Middle frontal gyrus (tissue), 1 donor: Measurements from ENCODE around the gene ZRANB1.
A peak's percentile ranks its signal among the peaks of the same experiment; 100 is the strongest.
"Not testable (repeated sequence)": the region's sequence is repeated elsewhere in the genome, so short reads cannot be mapped to it uniquely, and the experiment has no call there.

Source experiments
- DNase-seq: peaks from one replicate; pipeline ENCODE4 v3.0.0-alpha.2; 2015; ENCODE audit warnings: low spot score; ENCODE audit errors: extremely low spot score

The ZRANB1 gene

GRCh38 chr10:124941823-124942222 is at the start of gene ZRANB1:
TSS of gene ZRANB1 (plus strand) at chr10:124942123. CDS start at chr10:124942494, 371 bp downstream.
- no peak for DNase-seq

GRCh38 chr10:124892905-124893304 is 49.0 kb upstream of the ZRANB1 start:
- no peak for DNase-seq

DNA sequence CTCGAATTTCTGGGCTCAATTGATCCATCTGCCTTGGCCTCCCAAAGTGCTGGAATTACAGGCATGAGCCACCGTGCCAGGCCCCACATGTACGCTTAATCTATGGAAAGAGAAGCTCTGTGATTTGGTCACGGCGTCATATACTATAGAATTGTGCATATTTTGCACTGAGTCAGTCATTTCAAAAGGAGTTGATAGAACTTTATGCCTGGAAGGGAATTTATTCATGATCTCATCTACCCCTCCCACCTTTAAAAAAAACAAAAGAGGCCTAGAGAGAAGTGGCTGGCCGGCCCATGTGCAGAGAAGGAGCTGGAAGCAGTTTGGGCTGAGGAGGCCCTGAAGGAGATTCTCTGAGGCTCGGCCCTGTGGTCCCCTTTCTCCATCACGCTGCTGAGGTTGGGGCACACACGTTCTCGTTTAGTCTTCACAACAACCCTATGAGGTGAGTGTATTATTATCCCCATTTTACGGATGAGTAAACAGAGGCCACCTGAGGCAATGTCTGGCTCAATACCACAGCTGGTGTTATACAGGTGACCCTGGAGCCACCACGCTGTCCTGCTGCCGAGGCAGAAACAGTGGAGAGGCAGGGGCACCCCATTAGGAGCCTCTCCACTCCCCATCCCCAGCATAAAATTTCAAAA is 47.2 kb upstream of the ZRANB1 start:
- DNase-seq, result no peak

DNA sequence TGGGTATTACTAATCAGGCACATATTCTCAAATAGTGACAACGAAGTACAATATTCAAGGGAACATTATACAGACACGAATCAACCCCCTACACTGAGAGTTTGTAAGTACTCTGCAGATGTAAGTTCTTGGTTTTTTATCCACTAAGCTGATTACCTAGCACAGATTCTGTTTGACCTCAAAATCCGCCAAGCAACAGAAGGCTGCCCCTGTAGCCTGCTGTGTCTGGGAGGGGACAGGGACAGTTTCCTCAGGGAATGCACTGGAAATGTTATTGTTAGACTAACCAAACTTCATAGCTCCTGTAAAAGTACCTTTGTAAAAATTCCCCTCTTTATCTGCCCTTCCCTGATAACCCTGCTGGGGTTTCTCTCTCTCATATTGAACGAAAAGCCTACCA is 45.2 kb upstream of the ZRANB1 start:
- DNase-seq, result no peak

DNA sequence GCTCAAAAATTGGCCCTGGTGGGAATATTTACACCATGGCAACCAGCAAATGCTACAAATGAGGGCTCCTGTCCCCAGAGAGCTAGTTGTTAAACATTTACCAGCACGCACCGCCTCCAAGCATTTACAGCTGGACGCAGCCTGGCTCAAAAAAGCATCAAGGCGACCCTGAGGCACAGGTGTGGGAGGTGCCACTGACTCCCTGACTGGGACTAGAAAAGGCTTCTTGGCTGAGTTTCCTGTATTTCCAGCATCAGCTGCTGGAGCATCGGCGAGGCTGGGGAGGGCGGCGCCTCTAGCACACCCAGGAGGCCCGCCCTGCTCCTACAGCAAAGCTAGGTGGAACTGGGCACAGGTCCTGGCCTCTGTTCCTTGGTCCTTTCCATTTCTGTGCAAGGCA is 43.5 kb upstream of the ZRANB1 start:
- DNase-seq, result no peak

DNA sequence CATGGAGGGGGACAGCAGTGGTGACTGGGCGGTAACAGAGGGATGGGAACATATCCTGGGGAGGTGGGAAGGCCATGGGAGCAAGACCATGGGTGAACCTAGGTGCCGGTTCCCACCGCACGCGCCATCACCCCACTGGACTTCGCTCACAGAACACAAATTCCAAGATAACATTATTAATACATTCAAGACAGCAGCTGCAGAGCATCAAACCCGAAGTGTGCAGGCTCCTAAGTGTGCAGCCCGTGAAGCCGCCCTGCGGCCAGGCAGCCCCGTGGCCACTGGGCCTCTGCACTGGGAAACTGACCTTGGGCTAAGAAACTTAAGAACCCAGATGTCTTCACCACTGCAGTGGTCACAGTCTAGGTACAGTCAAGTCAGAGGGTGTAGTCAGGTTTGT is 42.8 kb upstream of the ZRANB1 start:
- no peak for DNase-seq

GRCh38 chr10:124902462-124902861 is 39.5 kb upstream of the ZRANB1 start:
- no peak for DNase-seq

DNA sequence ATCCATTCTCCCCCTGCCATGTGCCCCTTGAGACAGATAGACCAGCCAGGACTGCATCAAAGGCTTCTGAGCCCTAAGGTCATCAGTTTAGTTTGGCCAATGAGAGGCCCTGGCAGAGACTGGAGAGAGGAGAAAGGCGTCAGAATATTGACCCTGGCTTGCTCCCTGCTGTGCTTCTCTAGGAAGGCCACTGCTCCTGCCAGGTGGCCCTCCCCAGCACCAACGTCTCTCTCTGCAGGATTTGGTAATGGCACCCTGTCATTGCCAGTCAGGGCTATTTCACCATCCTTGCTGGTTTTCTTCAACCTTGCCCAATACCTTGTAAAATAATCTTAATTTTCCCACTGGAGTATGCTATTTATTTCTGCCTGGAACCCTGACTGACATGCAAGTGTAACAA is 38.8 kb upstream of the ZRANB1 start:
- DNase-seq, result no peak

- DNase-seq, result no peak
These were observed 37.1 kb upstream of the ZRANB1 start for GRCh38 chr10:124904796-124905195.

GRCh38 chr10:124906551-124907001 is 35.3 kb upstream of the ZRANB1 start:
- DNase-seq, result no peak

DNA sequence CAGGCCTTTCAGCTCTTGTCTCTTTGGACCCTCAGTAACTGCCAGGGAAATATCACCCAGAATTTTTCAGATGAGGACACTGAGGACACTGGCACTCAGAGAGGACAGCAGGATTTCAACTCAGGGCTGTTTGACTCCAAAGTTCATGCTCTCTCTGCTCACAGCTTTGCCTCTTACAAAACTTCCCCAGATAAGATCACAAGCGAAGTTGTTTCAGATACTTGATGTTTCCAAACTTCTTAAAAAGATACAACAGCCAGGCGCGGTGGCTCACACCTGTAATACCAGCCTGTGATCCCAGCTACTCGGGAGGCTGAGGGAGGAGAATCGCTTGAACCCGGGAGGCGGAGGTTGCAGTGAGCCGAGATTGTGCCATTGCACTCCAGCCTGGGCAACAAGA is 32.4 kb upstream of the ZRANB1 start:
- DNase-seq, result no peak

DNA sequence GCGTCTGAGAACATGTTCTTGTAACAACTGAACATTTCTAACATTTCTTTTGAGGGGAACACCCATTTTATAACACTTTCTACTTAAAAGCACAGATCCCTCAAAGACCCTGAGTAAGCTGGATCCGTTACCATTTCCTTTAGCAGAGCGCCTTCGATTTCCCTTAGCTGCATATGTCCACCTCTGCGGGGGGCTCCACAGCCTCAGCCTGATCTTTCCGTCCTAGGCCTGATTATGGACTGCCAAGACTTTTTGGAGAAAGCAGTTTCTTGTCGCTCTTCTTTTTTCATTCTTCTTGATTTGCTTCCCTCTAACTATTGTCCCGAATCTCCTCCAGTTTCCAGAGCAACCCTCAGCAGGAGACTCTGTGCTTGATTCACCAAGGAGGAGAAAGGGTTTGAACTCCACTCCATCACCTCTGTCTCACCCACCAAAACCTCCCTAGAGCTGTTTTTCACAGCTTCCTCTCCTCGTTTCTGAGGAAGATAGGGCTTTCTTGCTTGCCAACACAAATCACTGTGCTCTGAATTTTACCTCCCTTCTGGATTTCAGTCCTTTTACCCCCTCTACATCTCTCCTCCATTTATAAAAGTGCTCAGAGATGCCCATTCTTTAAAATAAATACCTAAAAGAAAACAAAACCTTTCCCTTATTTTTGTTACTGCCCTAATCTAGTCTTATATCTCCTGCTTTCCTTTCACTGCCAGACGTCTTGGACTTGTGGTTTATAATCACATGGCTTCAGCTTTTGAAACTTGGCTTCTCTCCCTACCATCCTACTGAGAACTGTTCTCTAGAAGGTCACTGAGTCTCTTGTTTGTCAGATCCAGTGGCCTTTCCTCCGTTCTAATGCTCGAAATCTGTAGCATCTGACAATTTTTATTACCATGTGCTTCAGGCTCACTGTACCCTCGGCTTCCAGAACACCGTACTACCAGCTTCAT is 30.5 kb upstream of the ZRANB1 start:
- no peak for DNase-seq

- DNase-seq, result no peak
These were observed 29.6 kb upstream of the ZRANB1 start for GRCh38 chr10:124912101-124912886.

DNA sequence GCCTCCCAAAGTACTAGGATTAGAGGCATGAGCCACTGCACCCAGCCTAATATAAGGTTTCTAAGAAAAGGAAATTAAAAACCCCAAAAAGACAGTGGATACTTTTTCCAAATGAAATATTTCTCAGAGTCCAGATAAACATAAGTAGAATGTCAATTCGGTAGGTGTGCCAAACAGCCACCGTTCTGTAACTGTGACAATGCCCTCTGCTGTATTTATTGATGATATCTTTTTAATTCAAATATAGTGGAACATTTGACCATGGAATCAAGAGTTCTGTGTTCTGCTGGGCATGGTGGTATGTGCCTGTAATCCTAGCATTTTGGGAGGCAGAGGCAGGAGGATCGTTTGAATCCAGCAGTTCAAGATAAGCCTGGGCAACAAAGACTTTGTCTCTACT is 28.8 kb upstream of the ZRANB1 start:
- DNase-seq, result no peak

DNA sequence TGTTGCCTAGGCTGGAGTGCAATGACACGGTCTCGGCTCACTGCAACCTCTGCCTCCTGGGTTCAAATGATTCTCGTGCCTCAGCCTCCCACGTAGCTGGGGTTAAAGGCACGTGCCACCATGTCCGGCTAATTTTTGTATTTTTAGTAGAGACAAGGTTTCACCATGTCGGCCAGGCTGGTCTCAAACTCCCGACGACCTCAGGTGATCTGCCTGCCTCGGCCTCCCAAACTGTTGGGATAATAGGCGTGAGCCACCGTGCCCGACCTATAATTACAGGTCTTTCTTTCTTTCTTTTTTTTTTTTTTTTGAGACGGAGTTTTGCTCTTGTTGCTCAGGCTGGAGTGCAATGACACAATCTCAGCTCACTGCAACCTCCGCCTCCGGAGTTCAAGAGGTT is 27.5 kb upstream of the ZRANB1 start:
- DNase-seq, result not testable (repeated sequence)

DNA sequence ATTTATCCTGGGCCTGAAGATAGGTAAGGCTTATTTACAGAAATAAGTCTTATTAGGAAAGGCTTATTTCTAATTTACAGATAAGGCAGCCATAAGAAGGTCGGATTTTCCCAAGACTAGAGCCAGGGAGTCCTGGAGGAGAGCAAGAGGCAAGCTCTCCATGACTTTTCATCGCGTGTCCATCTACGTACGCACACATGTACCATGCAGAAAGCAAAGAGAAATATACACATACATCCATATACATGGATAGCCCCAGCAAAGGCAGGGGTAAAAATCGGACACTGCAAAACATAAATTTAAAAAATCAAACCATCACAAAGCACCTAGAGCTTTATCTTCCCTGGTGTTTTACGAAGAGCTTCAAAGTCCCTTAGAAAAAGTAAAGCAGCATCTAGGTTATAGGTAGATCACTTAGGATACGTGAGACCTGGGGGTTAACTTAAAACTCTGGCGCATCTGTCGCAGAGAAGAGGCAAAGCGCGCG is 25.8 kb upstream of the ZRANB1 start:
- DNase-seq, result no peak

DNA sequence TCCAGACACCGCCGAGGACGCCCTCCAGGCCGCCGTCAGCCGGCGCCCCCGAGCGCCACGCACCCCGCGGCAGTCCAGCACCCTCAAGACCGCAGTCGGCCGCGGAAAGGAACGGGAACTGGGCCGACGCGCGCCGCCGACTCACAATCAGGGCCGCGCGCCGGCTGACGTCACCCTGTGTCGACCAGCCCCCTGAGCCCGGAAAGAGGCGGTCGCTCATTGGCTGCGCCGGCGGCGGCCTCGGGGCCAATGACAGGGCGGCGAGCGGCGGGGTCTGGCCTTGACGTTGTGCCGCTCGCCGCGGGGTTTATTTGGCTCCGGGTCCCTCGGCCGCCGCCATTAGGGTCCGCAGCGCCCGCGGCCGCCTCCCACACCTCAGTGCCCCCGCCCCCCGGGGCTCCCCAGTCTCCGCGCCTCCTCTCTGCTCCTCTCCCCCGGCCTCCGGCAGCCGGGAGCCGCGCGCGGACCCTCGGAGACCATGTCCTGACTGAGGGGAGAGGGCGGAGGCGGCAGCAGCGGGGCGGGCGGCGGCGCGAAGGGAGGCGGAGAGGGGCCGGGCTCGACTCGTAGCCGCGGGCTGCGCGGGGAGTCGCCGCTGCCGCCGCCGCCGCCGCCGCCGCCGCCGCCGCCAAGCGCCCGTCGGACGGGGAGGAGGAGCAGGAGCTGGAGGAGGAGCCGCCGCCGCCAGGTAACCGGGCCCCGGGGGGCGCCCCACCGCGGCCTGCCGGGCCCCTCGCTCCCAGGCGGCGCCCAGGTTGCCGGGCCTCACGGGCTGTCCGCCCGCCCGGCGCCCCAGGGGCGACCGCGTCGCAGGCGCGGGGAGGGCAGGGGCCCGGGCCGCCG is 25.1 kb upstream of the ZRANB1 start:
- peak; percentile 95 for DNase-seq

DNA sequence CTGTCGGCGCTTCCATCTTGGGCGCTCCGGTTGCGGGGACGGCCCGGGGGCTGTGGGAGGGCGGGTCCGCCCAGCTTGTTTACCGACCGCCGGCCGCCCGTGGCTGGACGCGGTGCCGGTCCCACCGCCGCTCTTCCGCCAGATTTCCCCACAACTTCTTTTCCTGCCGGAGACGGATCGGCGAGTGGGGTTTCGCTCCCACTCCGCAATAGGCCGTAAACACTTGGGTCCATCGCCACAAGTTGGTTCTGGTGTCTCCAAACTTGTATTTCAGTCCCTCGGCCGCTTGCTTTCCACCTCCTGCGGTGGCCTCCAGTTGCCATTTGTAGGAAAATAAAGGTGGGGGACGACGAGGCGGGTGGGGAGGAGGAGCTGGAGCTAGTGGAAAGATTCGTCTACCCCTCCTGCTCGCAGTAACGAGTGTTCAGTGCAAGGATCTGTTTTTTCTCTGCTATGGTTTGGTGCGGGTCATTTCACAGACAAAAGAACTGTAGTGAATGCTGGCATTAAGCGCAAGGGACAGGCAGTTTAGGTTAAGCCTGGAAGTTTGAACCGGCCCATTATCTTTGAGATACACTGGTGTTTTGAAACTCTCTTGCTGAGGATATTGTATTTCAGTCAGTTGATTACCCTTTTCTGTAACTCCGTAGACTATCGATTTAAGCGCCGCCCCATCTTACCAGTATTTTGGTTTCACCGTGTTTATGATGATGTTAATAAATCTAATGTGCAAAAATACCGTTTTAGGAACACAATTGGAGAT is 24.3 kb upstream of the ZRANB1 start:
- no peak for DNase-seq

DNA sequence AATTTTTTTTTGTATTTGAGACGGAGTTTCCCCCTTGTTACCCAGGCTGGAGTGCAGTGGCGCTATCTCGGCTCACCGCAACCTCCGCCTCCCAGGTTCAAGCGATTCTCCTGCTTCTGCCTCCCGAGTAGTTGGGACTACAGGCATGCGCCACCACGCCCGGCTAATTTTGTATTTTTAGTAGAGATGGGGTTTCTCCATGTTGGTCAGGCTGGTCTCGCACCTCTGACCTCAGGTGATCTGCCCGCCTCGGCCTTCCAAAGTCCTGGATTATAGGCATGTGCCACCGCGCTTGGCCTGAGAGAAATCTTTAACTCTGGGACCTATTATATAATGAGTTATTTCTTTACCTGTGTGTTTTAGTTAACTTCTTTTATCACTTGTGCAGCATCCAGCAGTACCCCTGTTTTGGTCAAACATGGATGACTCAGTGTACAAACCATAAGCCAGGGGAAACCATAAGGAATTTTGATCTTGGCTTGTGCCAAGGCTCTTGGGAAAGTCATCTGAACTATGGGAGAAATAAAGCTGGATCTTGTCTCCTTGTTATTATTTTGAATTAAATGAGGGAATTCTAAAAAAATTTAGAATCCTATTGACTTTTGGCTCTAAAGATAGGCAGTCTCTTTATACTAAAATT is 23.6 kb upstream of the ZRANB1 start:
- DNase-seq, result no peak

GRCh38 chr10:124918906-124919305 is 23.0 kb upstream of the ZRANB1 start:
- no peak for DNase-seq
